K562 (cell line): ENCODE results near the gene DCLK2.

ENCODE experiments used
- CEBPB ChIP-seq: fragments of 450-650 bp; IDR thresholded peaks from 2 replicates; pipeline ENCODE4 v1.6.1; 2016; ENCODE audit warnings: missing genetic modification characterization, missing compliant biosample characterization
- CTCF ChIP-seq, 3 experiments: IDR thresholded peaks in 2 of 3; conservative IDR thresholded peaks in 1 of 3; 2 replicates each; pipeline ENCODE4 v1.5.1; 2011 to 2012; ENCODE audit warnings: low read length in 3 of 3, mild to moderate bottlenecking in 3 of 3, control low read depth in 2 of 3, improper control_type of control experiment in 1 of 3, inconsistent platforms in 1 of 3, low read depth in 1 of 3, mixed read lengths in 1 of 3, moderate library complexity in 1 of 3; ENCODE audit not compliant: insufficient read depth in 2 of 3
- ELF4 ChIP-seq: fragments of 450-650 bp; formaldehyde crosslinking; IDR thresholded peaks from 2 replicates; pipeline ENCODE4 v1.4.0; 2022; ENCODE audit warnings: missing genetic modification characterization
- EZH2 ChIP-seq: IDR thresholded peaks from 2 replicates; pipeline ENCODE4 v1.6.1; 2012; ENCODE audit warnings: low read depth, mild to moderate bottlenecking, inconsistent platforms, low read length, borderline replicate concordance
- FOS ChIP-seq: IDR thresholded peaks from 3 replicates; pipeline ENCODE4 v1.6.1; 2011; ENCODE audit not compliant: insufficient read length; ENCODE audit errors: extremely low read depth
- HMG20A ChIP-seq: fragments of 450-650 bp; formaldehyde crosslinking; conservative IDR thresholded peaks from 2 replicates; pipeline ENCODE4 v1.4.0; 2020; ENCODE audit warnings: mild to moderate bottlenecking, mixed read lengths
- JUN ChIP-seq, 2 experiments: sonication (generic) in 1 of 2; formaldehyde crosslinking in 1 of 2; IDR thresholded peaks; 2 replicates each; pipeline versions ENCODE4 v1.6.1 to v1.8.0; 2012 to 2022; ENCODE audit warnings: borderline replicate concordance in 2 of 2, mild to moderate bottlenecking in 2 of 2, improper control_type of control experiment in 1 of 2, low read depth in 1 of 2, low read length in 1 of 2, missing genetic modification reagents in 1 of 2
- NBN ChIP-seq: fragments of 450-650 bp; IDR thresholded peaks from 2 replicates; pipeline ENCODE4 v1.6.1; 2016; ENCODE audit warnings: low read depth, mild to moderate bottlenecking
- POLR2AphosphoS5 ChIP-seq: IDR thresholded peaks from 2 replicates; pipeline ENCODE4 v1.6.1; 2011; ENCODE audit warnings: mild to moderate bottlenecking, low read depth, low read length, moderate library complexity; ENCODE audit not compliant: control insufficient read depth, insufficient read depth
- RNF2 ChIP-seq: sonication (generic); IDR thresholded peaks from 2 replicates; pipeline ENCODE4 v1.6.1; 2016
- STAG1 ChIP-seq: sonication (generic); formaldehyde crosslinking; IDR thresholded peaks from 2 replicates; pipeline ENCODE4 v1.5.0; 2020; ENCODE audit warnings: missing genetic modification reagents, borderline replicate concordance
- TBP ChIP-seq: optimal IDR thresholded peaks from 2 replicates; pipeline ENCODE3; 2011; ENCODE audit warnings: low read depth, low read length, improper control_type of control experiment
- YBX1 ChIP-seq: fragments of 450-650 bp; IDR thresholded peaks from 2 replicates; pipeline ENCODE4 v1.7.1; 2016; ENCODE audit warnings: mild to moderate bottlenecking
- TF ChIP-seq, protein P1 (sequence below): sonication (generic); formaldehyde crosslinking; IDR thresholded peaks from 2 replicates; pipeline ENCODE4 v1.9.0; 2022; ENCODE audit warnings: mild to moderate bottlenecking, missing genetic modification reagents

GRCh38 chr4:150264595-150265161 is 186.4 kb downstream of the DCLK2 start:
- TF ChIP-seq EZH2 = no peak
- no peak for TF ChIP-seq RNF2
- no peak for TF ChIP-seq NBN
- no peak for TF ChIP-seq TBP
- no peak for TF ChIP-seq ELF4 (CRISPR knock-in tag)
- TF ChIP-seq POLR2AphosphoS5 = no peak
- no peak for TF ChIP-seq CTCF (IDR thresholded peaks at IDR 0.05 in 2 of 3, conservative IDR thresholded peaks at IDR 0.05 in 1 of 3; ENCODE audit: insufficient read depth in 2 of 3, low read depth in 1 of 3, low read length in 3 of 3)
- no peak for TF ChIP-seq CEBPB (tag)
- no peak for TF ChIP-seq HMG20A
- TF ChIP-seq YBX1 = no peak
- TF ChIP-seq FOS = no peak
- TF ChIP-seq STAG1 = no peak
- TF ChIP-seq JUN (IDR thresholded peaks at IDR 0.05; ENCODE audit: borderline replicate concordance, low read depth, low read length) = no peak
- no peak for TF ChIP-seq JUN (CRISPR knock-in tag; IDR thresholded peaks at IDR 0.05; ENCODE audit: borderline replicate concordance)
- TF ChIP-seq, protein P1, sequence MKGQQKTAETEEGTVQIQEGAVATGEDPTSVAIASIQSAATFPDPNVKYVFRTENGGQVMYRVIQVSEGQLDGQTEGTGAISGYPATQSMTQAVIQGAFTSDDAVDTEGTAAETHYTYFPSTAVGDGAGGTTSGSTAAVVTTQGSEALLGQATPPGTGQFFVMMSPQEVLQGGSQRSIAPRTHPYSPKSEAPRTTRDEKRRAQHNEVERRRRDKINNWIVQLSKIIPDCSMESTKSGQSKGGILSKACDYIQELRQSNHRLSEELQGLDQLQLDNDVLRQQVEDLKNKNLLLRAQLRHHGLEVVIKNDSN (CRISPR knock-in tag) = no peak
